ENCODE data around the gene DHX57.
"Not testable (repeated sequence)": the region's sequence is repeated elsewhere in the genome, so short reads cannot be mapped to it uniquely, and the experiment has no call there.

DHX57 gene

DNA sequence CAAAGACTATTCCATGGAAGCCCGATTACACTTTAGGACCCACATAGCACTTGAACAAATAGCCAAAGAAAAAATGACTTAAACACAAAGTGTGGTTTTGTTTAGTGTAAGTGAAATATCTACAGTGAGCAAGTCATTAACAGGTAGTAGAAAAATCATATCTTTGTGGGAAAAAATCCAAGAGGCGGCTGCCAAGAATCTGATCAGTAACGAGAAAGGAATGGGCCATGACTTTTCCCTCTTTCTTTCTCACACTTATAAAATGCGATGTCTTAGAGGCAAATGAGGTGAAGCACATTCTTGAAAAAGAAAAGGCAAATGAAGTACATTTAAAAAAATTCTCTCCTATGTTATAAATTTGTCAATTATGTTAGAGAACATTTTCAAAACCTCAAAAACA, 110.6 kb downstream of the DHX57 start:
- no peak for DNase-seq (ENCODE audit: insufficient read length, low spot score)
- FAIRE-seq = no peak

GRCh38 chr2:38763728-38764127, 112.0 kb downstream of the DHX57 start:
- FAIRE-seq (no peak), DNase-seq (ENCODE audit: insufficient read length, low spot score) (no peak)
- TF ChIP-seq TAF1 (IDR thresholded peaks at IDR 0.05; ENCODE audit: low read depth, low read length) (no peak), POU2F2 (IDR thresholded peaks at IDR 0.05; ENCODE audit: low read depth, low read length) (no peak)

More for the DNA sequence above, 110.6 kb downstream of the DHX57 start:
- TF ChIP-seq POLR2A (IDR thresholded peaks at IDR 0.05; ENCODE audit: low read depth, low read length) (no peak), POU2F2 (IDR thresholded peaks at IDR 0.05; ENCODE audit: low read depth, low read length) (no peak), POLR2AphosphoS5 (IDR thresholded peaks at IDR 0.05; ENCODE audit: low read depth, low read length) (no peak), TAF1 (IDR thresholded peaks at IDR 0.05; ENCODE audit: low read depth, low read length) (no peak), SPI1 (IDR thresholded peaks at IDR 0.05; ENCODE audit: low read depth, low read length) (no peak), PAX5 (IDR thresholded peaks at IDR 0.05; ENCODE audit: insufficient read depth, low read length, severe bottlenecking) (no peak)

DNA sequence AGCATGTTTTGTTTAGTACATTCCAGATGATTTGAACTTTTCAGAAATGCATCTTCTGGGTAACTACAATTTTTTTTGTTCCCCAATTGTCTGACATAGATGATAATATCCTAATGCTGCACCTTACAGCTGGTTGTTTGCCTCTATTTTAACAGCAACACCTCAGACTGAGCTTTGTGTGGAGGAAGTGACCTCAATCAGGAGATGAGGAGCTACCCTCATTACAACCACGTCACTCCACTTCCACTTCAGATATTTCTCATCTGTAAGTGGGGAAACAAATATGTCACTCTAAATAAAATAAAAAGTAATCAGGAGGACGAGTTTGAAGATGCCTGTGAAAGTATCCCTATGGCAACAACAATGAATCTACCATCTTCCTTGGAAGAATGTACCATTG, 112.5 kb downstream of the DHX57 start:
- no peak for FAIRE-seq

DNA sequence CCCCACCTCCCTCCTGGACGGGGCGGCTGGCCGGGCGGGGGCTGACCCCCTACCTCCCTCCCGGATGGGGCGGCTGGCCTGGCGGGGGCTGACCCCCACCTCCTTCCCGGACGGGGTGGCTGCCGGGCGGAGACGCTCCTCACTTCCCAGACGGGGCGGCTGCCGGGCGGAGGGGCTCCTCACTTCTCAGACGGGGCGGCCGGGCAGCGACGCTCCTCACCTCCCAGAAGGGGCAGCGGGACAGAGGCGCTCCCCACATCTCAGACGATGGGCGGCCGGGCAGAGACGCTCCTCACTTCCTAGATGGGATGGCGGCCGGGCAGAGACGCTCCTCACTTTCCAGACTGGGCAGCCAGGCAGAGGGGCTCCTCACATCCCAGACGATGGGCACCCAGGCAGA, 119.8 kb downstream of the DHX57 start:
- FAIRE-seq; DNase-seq (ENCODE audit: insufficient read length, low spot score): not testable (repeated sequence)

More for the DNA sequence above, 112.5 kb downstream of the DHX57 start:
- TF ChIP-seq PAX5 (IDR thresholded peaks at IDR 0.05; ENCODE audit: insufficient read depth, low read length, severe bottlenecking) (no peak), SPI1 (IDR thresholded peaks at IDR 0.05; ENCODE audit: low read depth, low read length) (no peak), POU2F2 (IDR thresholded peaks at IDR 0.05; ENCODE audit: low read depth, low read length) (no peak), POLR2A (IDR thresholded peaks at IDR 0.05; ENCODE audit: low read depth, low read length) (no peak), TAF1 (IDR thresholded peaks at IDR 0.05; ENCODE audit: low read depth, low read length) (no peak), POLR2AphosphoS5 (IDR thresholded peaks at IDR 0.05; ENCODE audit: low read depth, low read length) (no peak)
- no peak for DNase-seq (ENCODE audit: insufficient read length, low spot score)

DNA sequence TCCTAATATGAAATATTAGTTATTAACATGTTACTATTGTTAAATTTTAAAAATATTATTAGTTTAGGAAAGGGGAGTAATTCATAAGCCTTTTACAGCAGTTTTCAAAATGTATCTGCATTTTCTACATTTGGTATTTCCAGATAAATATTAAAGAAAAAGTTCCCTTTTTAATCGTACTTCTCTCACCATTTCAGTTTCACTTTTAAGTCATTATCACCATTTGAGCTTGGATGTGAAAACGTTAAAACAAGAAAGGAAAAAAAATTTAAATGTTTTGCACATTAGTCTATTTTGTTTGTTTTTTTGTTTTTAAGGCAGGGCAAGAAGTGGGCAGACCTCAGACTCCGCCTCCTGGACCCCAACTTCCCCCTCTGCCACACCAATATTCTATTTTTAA, 121.2 kb downstream of the DHX57 start:
- TF ChIP-seq TAF1 (IDR thresholded peaks at IDR 0.05; ENCODE audit: low read depth, low read length) (no peak), POU2F2 (IDR thresholded peaks at IDR 0.05; ENCODE audit: low read depth, low read length) (no peak), POLR2AphosphoS5 (IDR thresholded peaks at IDR 0.05; ENCODE audit: low read depth, low read length) (no peak), PAX5 (IDR thresholded peaks at IDR 0.05; ENCODE audit: insufficient read depth, low read length, severe bottlenecking) (no peak), SPI1 (IDR thresholded peaks at IDR 0.05; ENCODE audit: low read depth, low read length) (no peak), POLR2A (IDR thresholded peaks at IDR 0.05; ENCODE audit: low read depth, low read length) (no peak)
- DNase-seq (ENCODE audit: insufficient read length, low spot score) = no peak
- FAIRE-seq = no peak

- TF ChIP-seq POLR2A (IDR thresholded peaks at IDR 0.05; ENCODE audit: low read depth, low read length) = no peak
- no peak for TF ChIP-seq TAF1 (IDR thresholded peaks at IDR 0.05; ENCODE audit: low read depth, low read length)
- no peak for TF ChIP-seq POU2F2 (IDR thresholded peaks at IDR 0.05; ENCODE audit: low read depth, low read length)
- TF ChIP-seq PAX5 (IDR thresholded peaks at IDR 0.05; ENCODE audit: insufficient read depth, low read length, severe bottlenecking) = no peak
- no peak for TF ChIP-seq POLR2AphosphoS5 (IDR thresholded peaks at IDR 0.05; ENCODE audit: low read depth, low read length)
- no peak for TF ChIP-seq SPI1 (IDR thresholded peaks at IDR 0.05; ENCODE audit: low read depth, low read length)
- FAIRE-seq (no peak), DNase-seq (ENCODE audit: insufficient read length, low spot score) (no peak)
Measured at GRCh38 chr2:38754049-38754448, 121.7 kb downstream of the DHX57 start.

DNA sequence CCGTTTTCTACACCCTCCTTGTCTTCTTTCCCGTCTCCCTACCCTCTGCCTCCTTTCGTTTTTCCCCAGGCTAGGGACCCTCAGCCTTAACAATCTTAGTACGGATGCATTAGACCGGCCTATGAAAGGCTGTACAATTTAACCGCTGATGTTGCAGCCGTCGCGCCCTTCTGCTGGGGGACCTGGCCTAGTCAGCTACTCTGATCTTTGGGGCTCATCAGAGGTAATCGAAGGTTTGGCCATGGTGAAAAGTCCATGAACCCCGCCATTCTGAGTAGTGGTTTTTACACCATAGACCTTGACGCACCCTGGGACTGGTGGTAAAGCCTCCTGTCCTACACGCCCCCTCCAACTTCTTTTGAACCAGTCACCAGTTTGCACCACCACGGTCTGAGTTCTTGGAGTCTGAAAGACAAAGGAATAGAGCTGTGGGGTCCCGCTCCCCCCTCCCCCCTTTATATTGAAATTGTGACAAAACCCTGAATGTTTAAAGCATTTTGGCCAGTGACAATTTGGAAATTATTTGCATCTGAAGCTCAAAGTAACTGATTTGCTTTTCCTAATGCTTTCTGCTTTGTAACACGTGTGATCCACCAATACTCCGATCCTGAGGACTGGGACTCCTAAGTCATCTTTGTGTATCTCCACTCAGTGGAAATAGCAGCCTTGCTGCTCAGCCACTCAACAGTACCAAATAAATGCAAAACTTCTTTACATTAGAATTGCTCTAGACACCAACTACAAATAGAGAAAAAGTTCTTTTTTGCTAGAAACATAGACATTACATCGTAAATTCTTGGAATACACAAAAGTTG, 123.9 kb downstream of the DHX57 start:
- no peak for FAIRE-seq
- no peak for DNase-seq (ENCODE audit: insufficient read length, low spot score)
- no peak for TF ChIP-seq PAX5 (IDR thresholded peaks at IDR 0.05; ENCODE audit: insufficient read depth, low read length, severe bottlenecking)
- no peak for TF ChIP-seq SPI1 (IDR thresholded peaks at IDR 0.05; ENCODE audit: low read depth, low read length)
- TF ChIP-seq POLR2A (IDR thresholded peaks at IDR 0.05; ENCODE audit: low read depth, low read length) = no peak
- no peak for TF ChIP-seq POU2F2 (IDR thresholded peaks at IDR 0.05; ENCODE audit: low read depth, low read length)
- TF ChIP-seq TAF1 (IDR thresholded peaks at IDR 0.05; ENCODE audit: low read depth, low read length) = no peak
- TF ChIP-seq POLR2AphosphoS5 (IDR thresholded peaks at IDR 0.05; ENCODE audit: low read depth, low read length) = no peak

GRCh38 chr2:38750891-38751595, 124.7 kb downstream of the DHX57 start, which contains the start of gene SRSF7:
TSS of gene SRSF7 (minus strand) at chr2:38751361. CDS start at chr2:38751256, 105 bp downstream.
- TF ChIP-seq TAF1 (IDR thresholded peaks at IDR 0.05; ENCODE audit: low read depth, low read length) (peak; percentile 99), SPI1 (IDR thresholded peaks at IDR 0.05; ENCODE audit: low read depth, low read length) (peak; percentile 62), POLR2AphosphoS5 (IDR thresholded peaks at IDR 0.05; ENCODE audit: low read depth, low read length) (peak; percentile 100), PAX5 (IDR thresholded peaks at IDR 0.05; ENCODE audit: insufficient read depth, low read length, severe bottlenecking) (no peak), POLR2A (IDR thresholded peaks at IDR 0.05; ENCODE audit: low read depth, low read length) (peak; percentile 100), POU2F2 (IDR thresholded peaks at IDR 0.05; ENCODE audit: low read depth, low read length) (peak; percentile 99)
- peak; percentile 77 for DNase-seq (ENCODE audit: insufficient read length, low spot score)
- peak; percentile 97 for FAIRE-seq

DNA sequence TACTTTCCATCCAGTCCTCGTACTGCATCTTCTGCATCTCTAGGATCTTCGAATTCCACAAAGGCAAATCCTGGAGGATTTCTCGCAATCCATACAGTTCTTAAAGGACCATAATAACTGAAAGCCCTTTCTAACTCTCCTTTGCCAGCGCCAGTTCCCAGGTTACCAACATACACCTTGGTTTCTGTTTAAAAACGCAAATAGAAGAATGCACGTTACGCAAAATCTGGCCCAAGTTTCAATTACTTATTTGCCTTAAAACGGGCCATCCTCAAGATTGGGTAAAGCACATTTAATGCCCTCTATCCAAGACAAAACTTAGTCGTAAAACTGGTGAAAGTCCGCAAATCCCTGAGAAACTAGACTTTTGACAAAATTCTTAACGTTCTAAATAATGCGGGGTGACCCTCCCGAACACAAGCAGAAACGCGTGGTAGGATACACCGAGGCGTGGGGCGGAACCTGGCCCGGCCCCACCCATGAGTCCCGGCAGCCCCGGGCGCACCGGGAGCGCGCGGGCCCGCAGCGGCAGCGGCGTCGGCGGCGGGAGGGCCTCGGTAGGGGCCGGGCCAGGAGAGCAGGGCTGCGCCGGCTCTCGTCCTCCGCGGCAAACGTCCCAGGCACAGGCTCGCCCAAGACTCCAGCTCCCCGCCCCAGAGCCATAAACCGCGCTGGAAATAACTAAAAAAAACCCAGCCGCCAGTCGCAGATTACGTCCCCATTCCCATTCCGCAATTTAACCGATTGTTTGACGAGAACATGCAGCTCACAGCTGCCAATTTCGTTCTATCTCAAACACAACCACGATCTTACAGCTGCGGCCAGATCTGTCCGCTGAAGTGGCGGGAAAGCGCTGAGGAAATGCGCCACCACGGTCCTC, 125.5 kb downstream of the DHX57 start:
- peak; percentile 24 for DNase-seq (ENCODE audit: insufficient read length, low spot score)
- TF ChIP-seq POLR2A (IDR thresholded peaks at IDR 0.05; ENCODE audit: low read depth, low read length) = no peak
- TF ChIP-seq SPI1 (IDR thresholded peaks at IDR 0.05; ENCODE audit: low read depth, low read length) = 0 out of 2 replicates have a peak, but pooled peaks have one; percentile 26
- no peak for TF ChIP-seq POU2F2 (IDR thresholded peaks at IDR 0.05; ENCODE audit: low read depth, low read length)
- no peak for TF ChIP-seq PAX5 (IDR thresholded peaks at IDR 0.05; ENCODE audit: insufficient read depth, low read length, severe bottlenecking)
- TF ChIP-seq TAF1 (IDR thresholded peaks at IDR 0.05; ENCODE audit: low read depth, low read length) = no peak; the same call in 1 of the 2 replicates
- no peak for TF ChIP-seq POLR2AphosphoS5 (IDR thresholded peaks at IDR 0.05; ENCODE audit: low read depth, low read length)
- FAIRE-seq = no peak
